Endothelial cell of umbilical vein (primary cell): Measurements from ENCODE around the gene HAND2.

Source experiments
- POLR2A ChIP-seq: IDR thresholded peaks from 2 replicates; pipeline ENCODE4 v1.6.1; 2012; ENCODE audit warnings: low read depth, mild to moderate bottlenecking, control low read depth, low read length
- TF ChIP-seq, protein P1 (sequence below), 2 donors: IDR thresholded peaks; 1 replicate in 1 of 2; 2 replicates in 1 of 2; pipeline ENCODE4 v1.5.1; 2011; ENCODE audit warnings: low read length in 2 of 2, mild to moderate bottlenecking in 2 of 2, moderate library complexity in 2 of 2, control low read depth in 1 of 2, inconsistent platforms in 1 of 2, low read depth in 1 of 2; ENCODE audit not compliant: insufficient read depth in 1 of 2; ENCODE audit errors: extremely low read depth in 1 of 2
- TF ChIP-seq, protein P2 (sequence below): IDR thresholded peaks from 2 replicates; pipeline ENCODE4 v1.6.1; 2011; ENCODE audit not compliant: insufficient read depth, insufficient read length

DNA sequence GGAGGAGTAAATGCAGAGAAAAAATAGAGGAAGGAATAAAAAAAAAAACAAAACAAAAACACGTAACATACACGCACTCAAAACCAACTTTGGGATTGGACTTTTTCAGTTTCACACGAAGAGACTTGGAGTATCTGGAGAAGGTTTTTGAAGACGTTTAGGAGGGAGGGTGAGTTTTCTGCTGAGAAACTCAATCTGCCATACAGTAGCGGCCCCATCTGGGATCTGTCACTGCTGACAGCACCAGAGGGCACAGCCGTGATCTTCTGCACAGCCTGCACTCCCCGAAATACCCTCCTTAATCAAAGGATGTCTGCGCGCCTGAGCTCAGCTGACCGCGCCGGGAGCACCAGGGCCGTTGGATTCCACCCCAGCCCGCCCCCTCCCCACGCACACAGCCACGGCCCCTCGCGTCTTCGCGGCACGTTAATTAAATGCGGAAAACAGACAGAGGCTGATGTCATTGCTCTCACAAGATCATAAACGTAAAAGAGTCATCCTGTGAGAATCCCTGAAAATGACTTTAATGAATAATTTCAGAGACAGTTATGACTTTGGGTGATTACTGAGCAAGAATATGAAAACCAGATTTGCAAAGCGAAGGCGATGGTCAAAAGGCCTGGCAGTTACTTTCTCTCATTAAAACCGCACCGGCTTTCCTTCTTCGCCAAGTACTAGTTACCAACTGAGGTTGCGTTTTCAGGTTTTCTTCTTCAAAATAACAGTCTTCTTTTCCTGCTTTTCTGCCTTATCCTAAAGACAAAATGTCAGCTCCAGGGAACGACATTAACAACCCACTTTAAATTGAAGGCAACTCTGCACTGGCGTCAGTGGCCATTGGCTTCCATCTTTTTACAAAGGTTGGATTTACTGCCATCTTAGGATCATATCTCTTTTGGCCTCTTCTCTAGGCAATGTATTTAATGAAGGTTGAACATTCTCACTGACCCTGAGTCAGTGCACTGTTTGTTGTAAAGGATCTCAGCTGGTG lies 10.6 kb downstream of the HAND2 start:
- TF ChIP-seq POLR2A: no peak
- TF ChIP-seq, protein P1, sequence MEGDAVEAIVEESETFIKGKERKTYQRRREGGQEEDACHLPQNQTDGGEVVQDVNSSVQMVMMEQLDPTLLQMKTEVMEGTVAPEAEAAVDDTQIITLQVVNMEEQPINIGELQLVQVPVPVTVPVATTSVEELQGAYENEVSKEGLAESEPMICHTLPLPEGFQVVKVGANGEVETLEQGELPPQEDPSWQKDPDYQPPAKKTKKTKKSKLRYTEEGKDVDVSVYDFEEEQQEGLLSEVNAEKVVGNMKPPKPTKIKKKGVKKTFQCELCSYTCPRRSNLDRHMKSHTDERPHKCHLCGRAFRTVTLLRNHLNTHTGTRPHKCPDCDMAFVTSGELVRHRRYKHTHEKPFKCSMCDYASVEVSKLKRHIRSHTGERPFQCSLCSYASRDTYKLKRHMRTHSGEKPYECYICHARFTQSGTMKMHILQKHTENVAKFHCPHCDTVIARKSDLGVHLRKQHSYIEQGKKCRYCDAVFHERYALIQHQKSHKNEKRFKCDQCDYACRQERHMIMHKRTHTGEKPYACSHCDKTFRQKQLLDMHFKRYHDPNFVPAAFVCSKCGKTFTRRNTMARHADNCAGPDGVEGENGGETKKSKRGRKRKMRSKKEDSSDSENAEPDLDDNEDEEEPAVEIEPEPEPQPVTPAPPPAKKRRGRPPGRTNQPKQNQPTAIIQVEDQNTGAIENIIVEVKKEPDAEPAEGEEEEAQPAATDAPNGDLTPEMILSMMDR (IDR thresholded peaks at IDR 0.05; ENCODE audit: extremely low read depth in 1 of 2, insufficient read depth in 1 of 2, low read depth in 1 of 2, low read length in 2 of 2): no peak
- TF ChIP-seq, protein P2, sequence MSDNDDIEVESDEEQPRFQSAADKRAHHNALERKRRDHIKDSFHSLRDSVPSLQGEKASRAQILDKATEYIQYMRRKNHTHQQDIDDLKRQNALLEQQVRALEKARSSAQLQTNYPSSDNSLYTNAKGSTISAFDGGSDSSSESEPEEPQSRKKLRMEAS: no peak
